HG03378 (cell line): ENCODE measurements around the gene FADS6.

Experiments
- ATAC-seq: cut with Tn5 transposase; IDR thresholded peaks from one replicate; pipeline ENCODE4 v1.9.1; 2021; ENCODE audit warnings: mild to moderate bottlenecking, moderate library complexity; ENCODE audit not compliant: unreplicated experiment

Gene FADS6

GRCh38 chr17:74833501-74834377 is 59.7 kb downstream of the FADS6 start:
- no peak for ATAC-seq

GRCh38 chr17:74832421-74832820 is 61.0 kb downstream of the FADS6 start:
- ATAC-seq, result no peak

GRCh38 chr17:74831444-74832146 is 61.8 kb downstream of the FADS6 start:
- no peak for ATAC-seq

- ATAC-seq, result no peak
Measured at GRCh38 chr17:74830861-74831260, 62.6 kb downstream of the FADS6 start.

GRCh38 chr17:74827800-74828199 is 65.6 kb downstream of the FADS6 start:
- ATAC-seq, result no peak
